ENCODE results near the gene AKR1C2.
"Not testable (repeated sequence)": the region's sequence is repeated elsewhere in the genome, so short reads cannot be mapped to it uniquely, and the experiment has no call there.

DNA sequence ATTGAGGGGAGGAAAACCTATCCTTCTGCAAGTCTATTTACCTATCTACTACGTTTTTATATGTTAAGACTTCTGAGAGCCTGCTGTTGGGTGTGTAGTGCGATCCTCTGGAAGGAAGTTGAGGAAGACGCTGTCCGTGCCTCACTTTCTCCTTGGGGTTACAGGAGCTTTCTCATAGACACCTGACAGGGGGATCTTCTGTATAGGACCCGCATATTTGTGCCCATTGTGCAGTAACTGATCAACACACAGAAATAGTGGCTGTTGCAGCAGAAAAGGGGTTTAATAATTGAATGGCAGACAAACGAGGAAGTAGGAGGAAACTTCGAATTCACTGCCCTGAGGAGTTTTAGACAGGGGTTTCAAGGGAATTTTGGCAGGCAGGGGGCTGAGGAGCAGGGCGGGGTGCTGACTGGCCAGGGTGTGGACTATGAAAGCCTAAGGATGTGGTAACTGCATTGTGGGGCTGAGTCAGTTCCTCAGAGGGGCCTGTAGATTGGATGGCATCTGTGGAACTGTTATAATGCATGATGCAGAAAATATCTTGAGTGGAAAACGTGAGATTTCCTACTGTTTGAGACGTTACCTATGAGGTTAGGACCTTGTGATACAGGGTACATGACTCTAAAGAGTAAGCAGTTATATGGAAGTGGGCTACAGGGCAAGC lies 18.1 kb upstream of the AKR1C2 start:
- not testable (repeated sequence) for TF ChIP-seq CTCF (IDR thresholded peaks at IDR 0.05; ENCODE audit: insufficient read depth, low read depth, low read length); EZH2 (IDR thresholded peaks at IDR 0.05; ENCODE audit: insufficient read depth, low read length)
